Renal pelvis (tissue), 4 donors: Measurements from ENCODE around the gene TSPOAP1. TPM values are rescaled to one million over a fixed set of nuclear protein-coding genes. Genes with fewer than 3 reads are reported as not detected.

Experiments
- DNase-seq: peaks from one replicate; pipeline ENCODE4 v3.0.0-alpha.2; 2013
- polyA plus RNA-seq, 3 donors: library from polyadenylated mRNA; unstranded; fragments of 120-200 nt; gene quantifications; one replicate each; pipeline ENCODE4 v1.2.1, GENCODE V29; 2013; ENCODE audit not compliant: insufficient read length in 3 of 3

The TSPOAP1 gene
- polyA plus RNA-seq, 3 donors: 44.2 to 77.0 (median 70.8) TPM

DNA sequence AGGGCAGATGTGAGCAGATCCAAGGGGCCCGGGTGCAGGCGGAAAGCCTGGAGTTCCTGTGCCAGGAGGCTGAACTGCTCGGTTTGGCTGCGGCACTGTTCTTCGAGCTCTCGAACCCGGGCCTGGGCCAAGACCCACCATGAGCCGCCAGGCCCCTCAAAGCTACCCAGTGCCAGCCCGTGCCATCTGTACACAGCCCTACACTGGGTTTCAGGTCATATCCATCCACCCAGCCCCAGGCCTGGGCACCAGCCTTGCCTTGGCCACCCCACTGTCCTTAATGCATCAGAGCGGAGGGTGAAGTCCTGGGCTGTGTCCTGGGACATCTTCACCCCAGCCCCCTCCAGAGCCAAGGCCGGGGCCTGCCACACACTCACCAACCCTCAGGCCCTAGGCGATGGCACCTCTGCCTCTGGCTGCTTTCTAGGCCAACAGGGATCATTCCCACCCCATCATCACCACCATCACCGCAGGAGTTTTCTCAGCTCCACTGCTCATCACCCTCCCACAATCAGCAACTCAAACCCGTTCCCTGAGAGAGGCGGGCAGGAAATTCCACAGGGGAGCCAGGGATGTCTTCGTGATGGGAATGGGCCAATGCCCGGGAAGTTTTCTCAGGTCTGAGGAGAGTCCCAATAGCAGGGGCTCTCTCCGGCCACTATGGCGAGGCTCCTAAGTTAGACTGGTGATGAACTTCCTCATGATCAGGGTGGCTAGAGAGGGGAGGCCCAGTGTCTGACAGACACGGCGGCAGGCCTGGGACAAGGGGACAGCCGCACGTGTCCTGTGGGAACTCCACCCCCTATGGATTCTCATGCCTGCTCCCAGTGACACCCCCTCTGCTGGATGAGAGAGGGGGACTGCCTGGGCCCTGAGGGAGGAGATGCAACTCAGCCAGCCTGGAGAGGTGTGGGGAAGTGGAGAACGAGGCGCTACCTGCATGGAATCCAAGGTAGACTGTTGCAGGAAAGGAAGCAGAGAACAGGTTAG lies 9.1 kb downstream of the TSPOAP1 start:
- DNase-seq: no peak

DNA sequence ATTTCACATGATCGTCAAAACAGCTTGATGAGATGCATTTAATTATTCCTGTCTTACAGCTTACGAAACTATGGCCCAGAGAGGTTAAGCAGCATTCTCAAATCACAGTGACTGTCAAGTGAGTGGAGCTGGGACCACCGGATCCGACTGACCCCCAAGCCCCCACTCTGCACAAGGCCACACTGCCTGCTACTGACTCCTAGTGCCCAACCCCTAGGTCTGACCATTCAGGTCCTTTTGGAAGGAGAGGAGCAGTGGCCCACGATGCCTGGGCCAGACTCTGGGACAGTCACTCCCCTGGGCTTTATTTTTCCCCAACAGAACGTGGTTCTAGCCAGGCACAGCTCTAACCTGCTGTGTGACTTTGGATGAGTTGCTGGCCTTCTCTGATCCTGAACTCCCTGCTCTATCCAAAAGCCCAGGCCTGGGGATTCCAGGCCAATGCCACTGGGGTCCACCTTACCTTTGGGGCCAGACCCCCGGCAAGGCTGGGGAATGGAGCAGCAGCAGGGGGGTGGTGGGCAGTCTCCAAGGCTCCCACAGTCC lies 9.9 kb downstream of the TSPOAP1 start:
- no peak for DNase-seq

DNA sequence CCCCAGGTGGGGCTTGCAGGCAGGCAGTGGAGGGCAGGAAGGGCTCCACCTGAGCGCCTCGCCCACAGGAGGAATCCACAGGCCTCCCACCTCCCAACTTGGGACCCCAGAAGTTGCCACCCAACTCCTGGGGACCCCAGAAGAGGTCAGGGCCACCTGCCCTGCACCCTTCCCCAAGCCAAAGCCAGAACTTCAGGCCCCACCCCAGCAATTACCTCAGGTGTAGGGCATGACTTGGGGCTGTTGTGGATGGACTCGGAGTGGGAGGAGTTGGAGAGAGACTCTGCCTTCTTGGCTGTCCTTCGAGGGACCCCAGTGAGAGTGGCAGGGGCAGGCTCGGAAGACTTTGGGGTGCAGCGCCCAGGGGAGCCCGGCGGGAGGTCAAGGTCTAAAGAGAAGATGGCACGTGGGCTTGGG lies 10.5 kb downstream of the TSPOAP1 start:
- no peak for DNase-seq

DNA sequence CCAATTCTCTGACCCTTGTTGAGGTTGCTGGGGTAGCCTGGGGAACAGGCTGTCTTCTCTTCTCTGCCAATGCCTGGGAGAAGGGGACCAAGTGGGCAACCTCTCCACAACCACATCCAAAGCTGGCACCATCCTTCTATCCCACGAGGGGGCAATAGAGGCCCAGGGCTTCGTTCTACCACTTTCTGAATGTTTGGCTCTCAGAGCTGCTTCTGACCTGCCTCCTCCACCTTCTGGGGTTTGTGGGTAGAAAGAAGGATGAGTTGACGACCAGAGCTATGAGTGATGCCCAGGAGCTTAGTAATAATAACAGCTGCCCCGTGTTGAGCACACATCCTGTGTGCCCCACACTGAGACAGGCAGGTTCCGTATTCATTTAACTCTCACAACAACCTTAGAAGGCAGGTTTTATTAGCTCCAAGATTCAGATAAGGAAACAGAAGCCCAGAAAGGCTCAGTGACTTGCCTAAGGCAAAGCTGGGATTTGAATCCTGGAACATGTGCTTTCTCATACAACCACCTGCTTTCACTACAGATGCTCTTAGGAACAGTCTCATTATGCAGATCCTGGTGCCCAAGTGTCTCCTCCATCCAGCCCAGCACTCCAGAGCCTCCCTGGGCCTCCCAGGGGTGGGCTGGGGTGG lies 11.1 kb downstream of the TSPOAP1 start:
- DNase-seq: no peak

DNA sequence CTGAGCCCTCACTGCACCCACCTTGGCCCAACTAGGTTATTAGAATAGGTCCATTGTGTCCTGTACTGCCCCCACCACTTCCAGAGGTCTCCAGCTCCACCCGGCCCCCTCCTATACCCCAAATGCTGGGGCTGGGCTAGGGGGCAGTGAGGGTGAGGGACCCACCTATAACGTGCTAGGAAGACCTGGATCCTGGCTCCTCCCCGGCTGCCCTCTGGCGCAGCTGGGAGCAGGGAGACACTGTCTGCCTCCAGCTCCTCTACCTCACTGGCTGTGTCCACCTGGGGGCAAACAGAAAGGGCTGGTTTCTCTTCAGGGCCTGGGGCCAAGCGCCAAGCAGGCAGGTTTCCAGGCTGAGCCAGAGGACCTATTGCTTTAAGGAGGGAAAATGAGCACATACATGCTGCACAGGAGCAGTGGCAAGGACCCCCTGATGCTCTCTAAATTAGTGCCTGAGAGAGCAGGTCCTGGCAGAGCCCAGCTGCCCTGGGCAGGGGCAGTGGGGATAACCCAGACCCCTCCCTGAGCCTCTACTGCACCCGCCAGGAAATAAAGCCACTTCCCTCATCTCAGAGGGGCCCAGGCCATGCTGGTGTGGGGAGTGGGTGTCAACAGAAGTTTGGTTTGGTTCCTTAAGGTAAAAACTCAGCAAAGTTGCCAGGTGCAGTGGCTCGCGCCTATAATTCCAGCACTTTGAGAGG lies 12.2 kb downstream of the TSPOAP1 start:
- DNase-seq: no peak

DNA sequence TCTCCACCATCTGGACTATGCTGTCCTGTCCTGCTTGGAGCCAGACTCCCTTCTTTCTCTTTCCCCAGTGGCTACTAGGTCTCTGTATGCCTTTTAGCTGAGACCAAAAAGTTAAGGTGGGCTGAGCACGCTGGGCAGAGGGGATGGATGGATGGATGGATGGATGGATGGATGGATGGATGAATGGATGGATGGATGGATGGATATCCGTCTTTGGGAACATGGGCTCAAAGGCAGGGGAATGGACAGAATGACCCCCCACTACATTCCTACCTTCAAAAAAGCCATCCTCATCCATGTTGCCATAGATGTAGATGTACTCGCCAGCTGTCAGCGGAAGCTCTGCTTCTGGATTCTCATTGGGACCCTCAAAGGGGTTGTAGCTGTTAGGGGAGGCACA lies 12.8 kb downstream of the TSPOAP1 start:
- no peak for DNase-seq

DNA sequence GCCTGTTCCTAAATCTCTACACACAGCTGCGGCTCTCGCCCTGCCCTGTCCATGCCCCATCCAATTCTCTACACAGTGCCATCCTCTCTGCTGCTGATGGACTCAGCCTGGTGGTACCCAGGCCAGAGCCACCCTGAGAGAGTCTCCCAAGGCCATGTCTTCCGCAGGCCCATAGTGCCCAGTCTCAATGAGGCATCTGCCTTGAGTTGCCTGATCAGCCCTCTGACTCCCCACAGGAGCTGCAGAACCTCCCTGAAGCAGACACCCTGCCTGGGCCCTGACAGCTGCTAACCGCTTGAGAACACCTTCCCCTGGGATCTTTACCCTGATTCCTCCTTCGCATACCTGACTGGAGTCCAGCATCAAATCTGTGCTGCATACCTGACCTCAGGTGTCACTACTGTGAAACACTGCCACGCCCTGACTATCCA lies 13.3 kb downstream of the TSPOAP1 start:
- no peak for DNase-seq

DNA sequence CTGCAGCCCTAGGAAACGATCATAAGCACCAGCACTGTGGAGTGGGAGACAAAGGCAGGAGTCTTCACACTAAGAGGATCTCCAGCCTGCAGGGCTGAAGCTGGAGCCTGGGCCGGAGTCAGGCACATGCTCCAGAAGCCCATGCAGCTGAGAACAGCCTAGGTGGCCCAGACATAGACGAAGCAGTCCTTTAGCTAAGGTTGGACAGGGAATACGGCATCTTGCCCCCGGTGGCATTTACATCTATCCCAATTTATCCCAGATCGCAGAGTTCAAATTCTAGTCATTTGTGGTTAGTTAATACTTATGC lies 13.9 kb downstream of the TSPOAP1 start:
- DNase-seq: no peak

DNA sequence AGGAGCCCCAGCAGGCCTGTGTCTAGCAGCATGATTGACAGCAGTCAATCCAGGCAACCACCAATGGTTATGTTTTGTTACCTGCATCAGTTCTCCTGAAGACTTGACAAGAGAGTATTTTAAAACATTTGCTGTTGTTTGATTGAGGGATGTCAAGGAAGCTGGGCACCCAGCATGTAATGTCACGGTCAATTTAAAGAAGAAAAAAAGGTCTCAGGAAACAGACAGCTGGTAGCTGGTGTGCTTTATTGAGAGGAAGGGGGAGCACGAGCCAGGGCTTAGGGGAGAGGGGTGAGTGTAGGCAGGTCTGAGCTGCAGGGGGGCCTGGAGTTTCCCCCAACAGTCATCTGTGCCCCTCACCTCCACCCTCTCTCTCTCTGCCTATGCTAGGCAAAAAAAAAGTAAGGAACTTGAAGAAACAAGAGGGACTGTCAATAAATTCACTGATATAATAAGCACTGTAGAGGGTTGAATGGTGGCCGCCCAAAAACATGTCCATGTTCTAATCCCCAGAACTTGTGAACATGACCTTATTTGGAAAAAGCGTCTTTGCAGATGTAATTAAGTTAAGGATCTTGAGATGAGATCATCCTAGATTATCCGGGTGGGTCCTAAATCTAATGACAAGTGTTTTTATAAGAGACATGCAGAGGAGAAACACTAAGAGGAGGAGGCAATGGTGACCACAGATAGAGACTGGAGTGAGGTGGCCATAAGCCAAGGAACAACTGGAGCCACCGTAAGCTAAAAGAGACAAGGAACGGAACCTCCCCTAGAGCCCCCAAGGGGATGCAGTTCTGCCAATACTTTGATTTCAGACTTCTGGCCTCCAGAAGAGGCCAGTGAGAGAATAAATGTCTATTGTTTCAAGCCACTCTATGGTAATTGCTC lies 14.5 kb downstream of the TSPOAP1 start:
- DNase-seq: no peak

DNA sequence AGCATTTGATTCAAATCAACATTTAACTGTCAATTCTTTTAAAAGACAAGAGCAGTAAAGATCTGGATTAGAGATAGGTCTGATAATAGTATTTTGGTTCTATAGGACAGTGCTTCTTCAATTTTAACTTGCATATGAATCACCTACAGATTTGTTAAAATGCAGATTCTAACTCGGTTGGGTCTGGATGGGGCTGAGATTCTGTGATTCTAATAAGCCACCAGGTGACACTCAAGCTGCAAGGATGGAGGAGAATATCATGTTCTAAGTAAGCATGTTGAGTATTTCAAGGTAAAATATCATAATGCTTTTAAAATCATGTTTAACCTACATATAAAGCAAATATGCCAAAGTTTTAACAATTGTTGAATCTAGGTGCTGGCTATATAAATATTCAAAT lies 15.8 kb downstream of the TSPOAP1 start:
- no peak for DNase-seq

DNA sequence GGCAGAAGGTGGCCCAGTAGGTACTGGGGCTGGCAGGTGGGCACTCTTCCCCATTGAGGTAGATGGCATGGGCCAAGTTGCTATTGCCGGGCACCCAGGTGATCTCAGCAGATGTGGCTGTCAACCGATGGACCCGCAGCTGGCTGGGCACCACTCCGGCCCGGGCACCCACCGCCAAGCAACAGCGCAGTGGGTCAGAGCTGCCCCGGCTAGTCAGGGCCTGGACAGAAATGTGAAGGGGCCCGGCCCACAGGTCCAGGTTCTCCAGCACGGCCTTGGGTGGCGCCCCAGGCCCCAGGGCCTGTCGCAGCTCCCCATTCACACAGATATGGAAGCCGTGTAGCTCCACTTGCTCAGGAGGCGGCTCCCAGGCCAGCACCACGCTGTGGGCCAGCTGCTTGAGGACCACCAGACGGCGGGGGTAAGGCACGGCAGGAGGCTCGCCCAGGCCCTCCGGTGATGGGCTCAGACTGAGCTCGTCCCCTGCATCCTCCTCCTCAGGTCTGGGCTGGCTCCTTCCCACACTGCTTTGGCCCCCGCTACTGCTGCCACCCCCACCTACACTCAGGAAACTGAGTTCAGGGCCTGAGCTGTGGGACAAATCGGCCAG lies 16.5 kb downstream of the TSPOAP1 start:
- no peak for DNase-seq

DNA sequence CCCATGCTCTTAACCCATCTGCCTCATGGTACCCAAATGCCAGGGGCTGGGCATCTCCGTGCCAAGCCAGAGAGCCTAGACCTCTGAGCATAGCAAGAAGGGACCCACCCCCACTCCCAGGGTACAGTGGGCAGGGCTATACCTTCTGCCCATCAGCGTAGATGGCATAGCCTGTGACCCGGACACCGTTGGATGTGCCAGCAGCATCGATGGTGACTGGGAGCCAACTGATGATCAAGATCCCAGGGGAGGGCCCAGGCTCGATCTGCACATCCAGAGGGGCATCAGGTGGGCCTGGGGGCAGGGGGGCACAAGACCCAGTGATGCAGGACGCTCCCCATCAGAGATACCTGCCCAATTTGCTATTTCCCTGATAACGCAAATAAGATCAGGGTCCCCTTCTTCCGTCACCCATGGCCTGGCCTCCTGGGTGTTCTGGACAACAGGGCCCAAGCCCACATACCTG lies 17.1 kb downstream of the TSPOAP1 start:
- no peak for DNase-seq

DNA sequence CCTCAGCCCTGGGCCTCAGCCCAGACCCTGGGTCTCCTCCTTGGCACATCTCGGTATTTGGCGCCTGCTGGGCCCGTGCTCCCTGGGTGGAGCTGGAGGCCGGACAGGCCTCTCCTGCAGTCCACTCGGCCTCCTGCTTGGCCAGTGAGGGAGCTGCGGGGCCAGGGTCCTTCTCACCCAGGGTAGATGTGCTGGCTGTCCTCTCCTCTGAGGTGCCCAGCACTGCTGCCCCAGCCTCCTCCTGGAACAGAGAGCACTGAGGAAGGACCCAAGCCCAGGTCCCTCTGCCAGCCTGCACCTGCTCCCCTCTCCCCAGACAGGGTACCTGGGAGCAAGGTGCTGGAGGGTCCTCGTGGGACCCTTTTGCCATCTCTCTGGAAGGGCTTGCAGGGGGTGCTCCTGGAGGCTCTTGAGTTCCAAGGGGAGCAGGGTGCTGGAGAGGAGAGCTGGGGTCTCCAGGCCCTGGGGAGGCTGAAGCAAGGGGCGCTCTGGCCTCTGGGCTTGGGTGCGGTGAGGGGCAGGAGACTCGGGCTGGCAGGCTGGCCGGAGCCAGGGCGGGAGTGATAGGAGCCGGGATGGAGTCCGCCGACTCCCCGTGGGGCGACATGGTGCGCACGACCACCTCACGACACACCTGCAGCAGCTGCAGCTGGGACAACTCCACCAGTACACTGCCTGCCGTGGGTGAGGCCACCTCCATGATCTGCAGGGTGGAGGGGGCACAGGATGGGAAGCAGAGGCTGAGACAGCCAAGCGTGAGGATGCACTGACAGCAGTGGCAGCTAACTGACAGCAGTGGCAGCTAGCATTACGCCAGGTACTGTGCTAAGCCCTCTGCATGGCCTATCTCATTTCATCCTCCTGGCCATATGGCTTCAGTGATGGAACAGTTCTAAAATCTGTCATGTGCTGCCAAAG lies 17.8 kb downstream of the TSPOAP1 start:
- DNase-seq: no peak

DNA sequence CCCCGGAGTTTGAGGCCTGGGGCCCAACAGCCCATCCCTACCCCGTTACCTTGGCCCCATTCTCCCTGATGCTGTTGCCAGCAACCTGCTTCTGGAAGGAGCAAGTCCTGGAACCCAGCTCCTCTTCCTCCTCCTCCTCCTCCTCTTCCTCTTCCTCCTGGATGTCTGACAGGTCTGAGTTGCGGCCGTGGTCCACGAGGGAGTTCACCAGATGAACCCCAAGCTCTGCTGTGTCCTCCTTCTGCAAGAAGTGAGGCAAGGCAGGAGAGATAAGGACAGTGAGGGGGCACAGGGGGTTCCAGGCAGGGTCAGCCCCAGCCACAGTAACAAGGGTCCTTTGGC lies 18.7 kb downstream of the TSPOAP1 start:
- DNase-seq: no peak

DNA sequence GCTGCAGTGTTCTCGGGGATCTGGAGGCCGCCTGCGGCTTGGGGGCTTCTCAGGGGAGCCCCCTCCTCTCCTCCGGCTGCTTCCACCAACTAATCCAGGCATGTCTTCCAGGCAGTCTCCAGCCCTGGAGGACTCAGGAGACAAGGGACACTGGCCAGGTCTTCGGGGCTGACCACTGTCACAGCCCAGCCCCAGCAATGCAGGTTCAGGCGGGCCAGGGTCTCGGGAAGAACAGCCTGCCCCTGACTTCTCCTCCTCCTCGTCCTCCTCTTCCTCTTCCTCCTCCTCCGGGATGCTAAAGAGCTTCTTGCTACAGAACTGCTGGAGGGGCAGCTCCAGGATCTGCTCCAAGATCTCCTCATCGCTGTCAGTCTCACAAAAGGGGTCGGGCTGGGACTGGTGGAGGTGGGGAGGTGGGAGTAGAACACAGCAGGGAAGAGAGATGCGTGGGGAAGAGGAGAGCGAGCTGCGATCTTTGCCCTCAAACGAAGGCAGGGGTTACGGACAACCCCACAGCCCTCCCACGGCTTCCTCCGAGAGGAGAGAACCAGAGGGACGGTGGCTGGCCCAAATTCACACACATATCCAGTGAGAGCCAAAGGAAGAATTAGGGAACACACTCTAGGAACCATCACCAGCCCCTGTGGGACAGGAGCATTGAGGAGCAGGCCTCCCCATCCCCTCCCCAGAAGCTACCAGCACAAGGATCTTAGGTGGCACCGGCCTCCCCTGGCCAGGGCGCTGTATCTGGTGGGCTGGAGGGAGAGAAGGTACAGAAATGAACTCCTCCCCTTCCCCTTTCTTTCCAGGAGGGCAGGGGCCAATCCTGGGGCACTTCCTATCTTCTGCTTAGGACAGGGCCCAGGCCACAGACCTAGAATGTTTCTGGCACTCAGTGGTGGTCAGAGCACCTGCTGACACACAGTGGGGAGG lies 19.3 kb downstream of the TSPOAP1 start:
- no peak for DNase-seq

DNA sequence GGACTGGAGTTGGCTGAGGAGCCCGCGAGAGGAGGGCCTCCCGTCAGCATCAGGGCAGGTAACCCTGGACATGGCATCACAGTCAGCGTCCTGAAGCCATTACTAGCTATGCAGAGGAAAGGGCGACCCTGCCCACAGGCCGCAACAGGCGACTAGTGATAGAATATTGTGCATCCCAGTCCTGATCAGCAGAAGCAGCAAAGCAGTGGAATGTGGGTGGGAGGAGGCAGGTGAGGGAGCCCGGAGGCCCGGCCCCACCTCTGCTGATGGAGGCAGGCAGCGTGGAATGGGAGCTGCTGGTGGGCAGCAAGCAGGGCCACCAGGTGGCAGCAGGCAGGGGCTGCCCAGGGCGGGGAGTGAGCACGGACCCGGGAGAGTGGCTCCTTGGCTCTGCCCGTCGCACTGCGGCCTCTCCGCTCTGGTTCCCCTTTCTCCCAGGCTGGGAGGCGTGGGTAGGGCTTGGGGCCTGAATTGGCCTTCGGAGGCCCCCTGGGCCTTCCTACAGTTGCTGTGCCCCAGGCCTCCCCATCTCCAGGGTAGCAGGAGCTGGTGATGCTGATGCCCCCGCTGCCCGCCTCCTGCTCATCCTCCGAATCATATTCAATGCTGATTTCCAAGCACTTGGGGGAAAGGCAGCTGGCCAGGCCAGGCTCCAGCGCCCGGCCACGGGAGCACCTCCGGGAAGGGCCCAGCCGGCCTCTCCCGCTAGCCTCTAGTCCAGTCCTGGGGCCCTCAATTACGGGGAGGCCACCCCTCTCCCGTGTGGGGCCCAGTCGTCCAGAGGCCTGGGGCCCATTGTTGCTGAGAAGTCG lies 20.2 kb downstream of the TSPOAP1 start:
- DNase-seq: no peak

DNA sequence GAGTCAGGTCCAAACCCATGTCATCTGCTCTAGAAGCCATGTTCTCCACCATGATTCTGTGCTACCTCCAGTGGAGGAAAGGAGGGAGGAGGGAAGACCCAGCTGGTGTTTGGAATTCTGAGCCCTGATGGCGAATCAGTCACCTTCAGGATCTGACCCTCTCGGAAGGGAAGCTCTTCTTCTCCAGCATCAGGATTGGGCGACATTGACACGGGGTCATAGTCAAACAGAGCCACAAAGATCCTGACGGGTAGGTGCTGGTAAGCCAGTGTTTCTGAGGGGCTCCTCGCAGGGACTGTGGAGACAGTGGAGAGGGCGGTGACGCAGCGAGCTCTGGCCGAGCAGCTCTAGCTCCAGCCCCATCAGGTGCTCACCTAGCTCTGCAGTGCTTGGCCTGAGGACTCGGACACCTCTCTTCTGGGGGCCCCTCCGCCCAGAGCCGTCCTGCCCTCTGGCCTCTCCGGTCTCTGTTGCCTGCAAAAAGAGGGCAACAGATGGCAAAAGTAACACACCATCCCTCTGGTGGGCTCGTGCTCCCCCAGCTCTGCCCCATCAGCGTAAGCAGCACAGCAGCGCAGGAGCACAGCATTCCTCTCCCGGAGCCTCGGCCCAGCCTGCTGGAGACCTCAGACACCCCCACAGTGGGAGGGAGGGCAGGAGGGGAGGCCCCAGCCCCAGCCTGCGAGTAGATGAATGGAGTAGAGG lies 21.0 kb downstream of the TSPOAP1 start:
- DNase-seq: no peak
